Loucy (cell line): ENCODE measurements around the gene MYO3A.

Experiments used
- H2AFZ ChIP-seq: fragments of 200-600 bp; sonication (generic); 2 replicates; pipeline ENCODE4 v1.6.0; 2016; ENCODE audit warnings: antibody characterized with exemption, mild to moderate bottlenecking, low read length, moderate library complexity
- H3F3A ChIP-seq: fragments of 200-600 bp; 2 replicates; pipeline ENCODE4 v1.6.0; 2016; ENCODE audit warnings: antibody characterized with exemption, low read depth, mild to moderate bottlenecking
- H3K27me3 ChIP-seq: fragments of 200-600 bp; sonication (generic); 2 replicates; pipeline ENCODE4 v1.6.1; 2014; ENCODE audit warnings: low read length, mild to moderate bottlenecking; ENCODE audit not compliant: insufficient read depth, poor library complexity, severe bottlenecking
- H3K36me3 ChIP-seq: fragments of 200-600 bp; sonication (generic); 2 replicates; pipeline ENCODE4 v1.6.1; 2016; ENCODE audit warnings: low read length; ENCODE audit not compliant: insufficient read depth
- H3K4me1 ChIP-seq: fragments of 200-600 bp; sonication (generic); 2 replicates; pipeline ENCODE4 v1.5.1; 2014; ENCODE audit warnings: low read length, mild to moderate bottlenecking; ENCODE audit not compliant: insufficient read depth, poor library complexity, severe bottlenecking
- H3K4me2 ChIP-seq: fragments of 200-600 bp; sonication (generic); 2 replicates; pipeline ENCODE4 v1.6.0; 2014; ENCODE audit warnings: antibody characterized with exemption, low read length, low read depth, mild to moderate bottlenecking; ENCODE audit not compliant: poor library complexity, severe bottlenecking
- H3K4me3 ChIP-seq: fragments of 200-600 bp; sonication (generic); 2 replicates; pipeline ENCODE4 v1.5.1; 2014; ENCODE audit warnings: low read length, mild to moderate bottlenecking, mixed read lengths; ENCODE audit not compliant: poor library complexity, severe bottlenecking
- H3K79me2 ChIP-seq: fragments of 200-600 bp; sonication (generic); 2 replicates; pipeline ENCODE4 v1.6.1; 2014; ENCODE audit warnings: low read length; ENCODE audit not compliant: insufficient read depth
- H3K9ac ChIP-seq: fragments of 200-600 bp; sonication (generic); 2 replicates; pipeline ENCODE4 v1.6.0; 2014; ENCODE audit warnings: mild to moderate bottlenecking, low read depth, low read length, moderate library complexity; ENCODE audit not compliant: poor library complexity, severe bottlenecking
- H3K9me2 ChIP-seq: fragments of 200-600 bp; sonication (generic); replicated peaks from 2 replicates; pipeline ENCODE4 v1.6.1; 2016; ENCODE audit warnings: low read depth, low read length, mixed read lengths
- H3K9me3 ChIP-seq: fragments of 200-600 bp; sonication (generic); 2 replicates; pipeline ENCODE4 v1.6.1; 2014; ENCODE audit warnings: mild to moderate bottlenecking, antibody characterized with exemption, low read length, low read depth; ENCODE audit not compliant: insufficient read depth
- H4K20me1 ChIP-seq: fragments of 200-600 bp; sonication (generic); 2 replicates; pipeline ENCODE4 v1.6.0; 2014; ENCODE audit warnings: antibody characterized with exemption, low read length, mild to moderate bottlenecking; ENCODE audit not compliant: insufficient read depth, poor library complexity, severe bottlenecking
- EZH2phosphoT487 ChIP-seq: fragments of 200-600 bp; IDR thresholded peaks from 2 replicates; pipeline ENCODE4 v1.6.1; 2018; ENCODE audit warnings: antibody characterized with exemption, mild to moderate bottlenecking, moderate library complexity, borderline replicate concordance
- TF ChIP-seq, protein P1 (sequence below): fragments of 200-600 bp; sonication (generic); conservative IDR thresholded peaks from 2 replicates; pipeline ENCODE4 v1.5.1; 2014; ENCODE audit warnings: mild to moderate bottlenecking, antibody characterized with exemption, low read length

Gene MYO3A

GRCh38 chr10:25972631-25973030 lies 38.6 kb downstream of the MYO3A start:
- no peaks in the 10 kb centered on the region for H3K27me3 ChIP-seq
- H3K79me2 ChIP-seq, result no peaks in the 10 kb centered on the region
- H3K9me2 ChIP-seq, result no peaks in the 10 kb centered on the region
- H3K9me3 ChIP-seq, result no peaks in the 10 kb centered on the region
- TF ChIP-seq, protein P1, sequence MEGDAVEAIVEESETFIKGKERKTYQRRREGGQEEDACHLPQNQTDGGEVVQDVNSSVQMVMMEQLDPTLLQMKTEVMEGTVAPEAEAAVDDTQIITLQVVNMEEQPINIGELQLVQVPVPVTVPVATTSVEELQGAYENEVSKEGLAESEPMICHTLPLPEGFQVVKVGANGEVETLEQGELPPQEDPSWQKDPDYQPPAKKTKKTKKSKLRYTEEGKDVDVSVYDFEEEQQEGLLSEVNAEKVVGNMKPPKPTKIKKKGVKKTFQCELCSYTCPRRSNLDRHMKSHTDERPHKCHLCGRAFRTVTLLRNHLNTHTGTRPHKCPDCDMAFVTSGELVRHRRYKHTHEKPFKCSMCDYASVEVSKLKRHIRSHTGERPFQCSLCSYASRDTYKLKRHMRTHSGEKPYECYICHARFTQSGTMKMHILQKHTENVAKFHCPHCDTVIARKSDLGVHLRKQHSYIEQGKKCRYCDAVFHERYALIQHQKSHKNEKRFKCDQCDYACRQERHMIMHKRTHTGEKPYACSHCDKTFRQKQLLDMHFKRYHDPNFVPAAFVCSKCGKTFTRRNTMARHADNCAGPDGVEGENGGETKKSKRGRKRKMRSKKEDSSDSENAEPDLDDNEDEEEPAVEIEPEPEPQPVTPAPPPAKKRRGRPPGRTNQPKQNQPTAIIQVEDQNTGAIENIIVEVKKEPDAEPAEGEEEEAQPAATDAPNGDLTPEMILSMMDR, result no peak
- no peak for TF ChIP-seq EZH2phosphoT487
- no peak overlapping the region for H3K9ac ChIP-seq
- H3F3A ChIP-seq, result no peaks in the 10 kb centered on the region
- H4K20me1 ChIP-seq, result no peaks in the 10 kb centered on the region
- no peak overlapping the region for H2AFZ ChIP-seq
- H3K4me3 ChIP-seq, result no peak overlapping the region
- no peaks in the 10 kb centered on the region for H3K4me1 ChIP-seq
- no peak overlapping the region for H3K4me2 ChIP-seq
- H3K36me3 ChIP-seq, result no peaks in the 10 kb centered on the region

DNA sequence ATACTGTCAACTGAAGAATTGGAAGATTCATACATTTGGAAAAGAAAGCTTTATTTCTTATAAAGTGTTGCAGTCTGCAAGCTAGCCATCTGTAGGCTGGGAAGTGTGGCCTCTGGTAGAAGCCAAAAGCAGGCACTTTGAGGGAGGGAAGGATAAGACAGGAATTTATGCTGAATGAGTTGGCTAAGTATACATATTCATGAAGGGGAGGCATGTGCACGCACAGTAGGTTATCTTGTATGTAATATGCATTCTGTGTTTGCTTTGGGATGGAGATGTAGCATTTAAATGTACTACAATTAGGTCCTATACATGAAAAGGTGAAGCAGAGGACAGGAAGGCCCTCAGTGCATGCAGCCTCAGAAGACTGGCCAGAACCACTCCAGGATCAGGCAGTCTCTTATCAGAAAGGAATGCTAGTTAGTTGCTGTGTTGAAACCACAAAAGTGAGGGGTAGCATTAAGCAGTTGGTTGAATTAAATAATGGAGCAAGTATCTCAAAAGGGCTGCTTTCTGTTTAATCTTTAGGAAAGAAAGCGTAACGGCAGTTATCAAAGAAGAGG lies 40.9 kb downstream of the MYO3A start:
- Histone ChIP-seq H3K4me2 (no peak overlapping the region), H3K36me3 (no peaks in the 10 kb centered on the region), H3K79me2 (no peaks in the 10 kb centered on the region), H3K9me3 (no peaks in the 10 kb centered on the region), H3K27me3 (no peaks in the 10 kb centered on the region), H3K9me2 (no peaks in the 10 kb centered on the region), H3F3A (no peaks in the 10 kb centered on the region), H4K20me1 (no peaks in the 10 kb centered on the region), H3K4me3 (no peak overlapping the region), H3K9ac (no peak overlapping the region), H2AFZ (no peak overlapping the region), H3K4me1 (no peaks in the 10 kb centered on the region)
- TF ChIP-seq, protein P1, result no peak
- no peak for TF ChIP-seq EZH2phosphoT487

DNA sequence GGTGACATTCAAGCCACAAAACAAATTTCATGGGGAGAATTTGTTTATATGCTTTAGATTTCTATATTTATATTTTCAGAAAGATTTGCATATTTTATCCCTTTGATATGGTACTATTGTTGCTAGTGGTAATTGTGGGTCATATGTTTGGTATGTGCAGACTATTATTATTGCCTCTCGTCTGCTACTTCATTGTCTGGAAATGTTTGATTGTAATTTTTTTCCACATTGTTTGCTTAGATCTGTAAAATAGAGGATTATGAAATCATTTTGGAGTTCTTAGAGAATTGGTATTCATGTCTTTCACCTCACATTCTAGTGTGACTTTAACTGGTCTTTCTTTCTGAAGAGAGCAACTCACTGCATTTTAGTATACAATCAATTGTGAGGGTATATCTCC lies 44.7 kb downstream of the MYO3A start:
- Histone ChIP-seq H3K36me3 (no peaks in the 10 kb centered on the region), H3K9me2 (no peaks in the 10 kb centered on the region), H4K20me1 (no peaks in the 10 kb centered on the region), H3K9me3 (no peaks in the 10 kb centered on the region), H3F3A (no peaks in the 10 kb centered on the region), H3K4me1 (no peaks in the 10 kb centered on the region), H3K9ac (no peak overlapping the region), H3K4me2 (no peak overlapping the region), H3K27me3 (no peaks in the 10 kb centered on the region), H3K4me3 (no peak overlapping the region), H2AFZ (no peak overlapping the region), H3K79me2 (no peaks in the 10 kb centered on the region)
- no peak for TF ChIP-seq EZH2phosphoT487
- TF ChIP-seq, protein P1, result no peak
